Astrocyte (in vitro differentiated cells and primary cell): ENCODE data around the gene DYSF. TPM values are rescaled to one million over a fixed set of nuclear protein-coding genes. Genes with fewer than 3 reads are reported as not detected.
A peak's percentile ranks its signal among the peaks of the same experiment; 100 is the strongest.

ENCODE experiments used
- DNase-seq: peaks from one replicate; pipeline ENCODE4 v3.0.0-alpha.2; 2010; ENCODE audit warnings: low read depth
- FAIRE-seq: peaks from 2 replicates; lab custom pipeline; 2011; peaks lifted over from hg19 to GRCh38; lab: Jason Lieb, UNC
- H2AFZ ChIP-seq: 2 replicates; pipeline ENCODE4 v1.6.0; 2012; ENCODE audit warnings: low read depth, low read length, inconsistent platforms
- H3K27ac ChIP-seq: 2 replicates; pipeline ENCODE4 v1.5.1; 2011; ENCODE audit warnings: low read depth, low read length, inconsistent platforms
- H3K27me3 ChIP-seq: 2 replicates; pipeline ENCODE4 v1.6.0; 2011; ENCODE audit warnings: low read length, inconsistent platforms; ENCODE audit not compliant: insufficient read depth
- H3K36me3 ChIP-seq: 2 replicates; pipeline ENCODE4 v1.5.1; 2011; ENCODE audit warnings: low read length, inconsistent platforms; ENCODE audit not compliant: insufficient read depth
- H3K4me1 ChIP-seq: 2 replicates; pipeline ENCODE4 v1.5.1; 2011; ENCODE audit warnings: low read length, inconsistent platforms; ENCODE audit not compliant: insufficient read depth
- H3K4me2 ChIP-seq: 2 replicates; pipeline ENCODE4 v1.6.0; 2012; ENCODE audit warnings: low read length, inconsistent platforms
- H3K4me3 ChIP-seq: 2 replicates; pipeline ENCODE4 v1.5.1; 2011; ENCODE audit warnings: low read depth, mild to moderate bottlenecking, low read length, inconsistent platforms; ENCODE audit not compliant: insufficient read depth
- H3K79me2 ChIP-seq: 2 replicates; pipeline ENCODE4 v1.6.0; 2012; ENCODE audit warnings: mild to moderate bottlenecking, low read length, inconsistent platforms; ENCODE audit not compliant: insufficient read depth
- H3K9ac ChIP-seq: 2 replicates; pipeline ENCODE4 v1.6.0; 2012; ENCODE audit warnings: mild to moderate bottlenecking, low read length, inconsistent platforms
- H3K9me3 ChIP-seq: 2 replicates; pipeline ENCODE4 v1.5.1; 2012; ENCODE audit warnings: low read depth, mild to moderate bottlenecking, low read length, inconsistent platforms; ENCODE audit not compliant: insufficient read depth
- H4K20me1 ChIP-seq: 2 replicates; pipeline ENCODE4 v1.6.0; 2012; ENCODE audit warnings: low read length, inconsistent platforms; ENCODE audit not compliant: insufficient read depth
- H3K27ac Mint-ChIP-seq: one replicate; pipeline ENCODE4 v1.8.0; 2021; ENCODE audit warnings: mild to moderate bottlenecking, mixed read lengths; ENCODE audit not compliant: unreplicated experiment
- H3K27me3 Mint-ChIP-seq: one replicate; pipeline ENCODE4 v1.8.0; 2021; ENCODE audit warnings: low read depth, mixed read lengths; ENCODE audit not compliant: unreplicated experiment
- H3K36me3 Mint-ChIP-seq: one replicate; pipeline ENCODE4 v1.8.0; 2021; ENCODE audit warnings: low read depth, mixed read lengths; ENCODE audit not compliant: unreplicated experiment
- H3K4me1 Mint-ChIP-seq: one replicate; pipeline ENCODE4 v1.8.0; 2021; ENCODE audit warnings: low read depth, mixed read lengths; ENCODE audit not compliant: unreplicated experiment
- H3K4me3 Mint-ChIP-seq: one replicate; pipeline ENCODE4 v1.8.0; 2021; ENCODE audit warnings: mild to moderate bottlenecking, moderate library complexity, mixed read lengths; ENCODE audit not compliant: unreplicated experiment
- H3K9me3 Mint-ChIP-seq: one replicate; pipeline ENCODE4 v1.8.0; 2021; ENCODE audit warnings: mild to moderate bottlenecking, mixed read lengths; ENCODE audit not compliant: unreplicated experiment
- EZH2 ChIP-seq: IDR thresholded peaks from 2 replicates; pipeline ENCODE4 v1.6.1; 2012; ENCODE audit warnings: mild to moderate bottlenecking, low read length, inconsistent platforms; ENCODE audit not compliant: insufficient read depth
- total RNA-seq: library from RNA; stranded (reverse); gene quantifications from 2 replicates; pipeline ENCODE4 v1.2.1, GENCODE V29; 2021
- TF ChIP-seq, protein P1 (sequence below): IDR thresholded peaks from 2 replicates; pipeline ENCODE4 v1.5.1; 2011; ENCODE audit warnings: low read depth, mild to moderate bottlenecking, inconsistent platforms, low read length, moderate library complexity; ENCODE audit not compliant: insufficient read depth

The DYSF gene
- total RNA-seq, 1 donor from 2014 or later, result 123 TPM

DNA sequence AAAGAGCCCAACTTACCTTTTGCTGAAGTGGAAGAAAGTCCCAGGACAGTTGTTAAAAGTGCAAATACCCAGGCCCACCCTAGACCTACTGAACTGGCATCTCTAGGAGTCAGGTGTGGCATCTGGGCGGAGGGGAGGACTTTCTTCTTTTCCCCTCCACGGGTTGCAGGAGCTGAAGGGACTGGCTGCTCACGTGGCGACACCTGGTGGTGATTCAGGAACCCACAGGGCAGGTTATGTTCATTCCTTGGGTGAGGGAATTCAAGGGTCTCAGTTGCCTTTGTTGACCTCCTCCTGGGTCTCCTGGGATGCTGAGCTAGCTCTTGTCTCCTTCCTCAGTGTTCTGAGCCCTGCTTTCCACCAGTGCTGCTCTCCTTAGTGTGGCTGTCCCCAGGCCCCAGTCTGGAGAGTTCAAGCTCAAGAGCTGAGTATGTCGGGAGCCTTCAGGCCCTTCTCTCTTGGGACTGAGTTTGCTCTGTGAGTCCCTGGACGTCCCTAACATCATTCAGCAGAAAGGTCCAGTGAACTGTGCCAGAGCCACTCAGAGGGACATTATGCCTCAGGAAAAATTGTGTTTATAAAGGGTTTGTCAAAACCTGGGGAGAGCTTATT, 56.9 kb downstream of the DYSF start:
- Histone ChIP-seq H3K27ac (no peak overlapping the region), H3K4me3 (no peak overlapping the region), H3K9me3 (no peaks in the 10 kb centered on the region), H3K4me2 (no peak overlapping the region), H3K4me1 (no peaks in the 10 kb centered on the region), H3K36me3 (no peaks in the 10 kb centered on the region), H3K79me2 (no peaks in the 10 kb centered on the region), H3K9ac (no peak overlapping the region), H2AFZ (no peak overlapping the region), H3K27me3 (no peaks in the 10 kb centered on the region), H4K20me1 (no peaks in the 10 kb centered on the region)
- DNase-seq (peak; percentile 19), FAIRE-seq (no peak)
- H3K4me3 Mint-ChIP-seq, result no peak overlapping the region
- no peak overlapping the region for H3K27ac Mint-ChIP-seq
- peaks cover 41% of the 10 kb centered on the region for H3K36me3 Mint-ChIP-seq
- H3K9me3 Mint-ChIP-seq, result no peaks in the 10 kb centered on the region
- H3K4me1 Mint-ChIP-seq, result peaks cover 7% of the 10 kb centered on the region
- H3K27me3 Mint-ChIP-seq, result peaks cover 7% of the 10 kb centered on the region
- TF ChIP-seq, protein P1, sequence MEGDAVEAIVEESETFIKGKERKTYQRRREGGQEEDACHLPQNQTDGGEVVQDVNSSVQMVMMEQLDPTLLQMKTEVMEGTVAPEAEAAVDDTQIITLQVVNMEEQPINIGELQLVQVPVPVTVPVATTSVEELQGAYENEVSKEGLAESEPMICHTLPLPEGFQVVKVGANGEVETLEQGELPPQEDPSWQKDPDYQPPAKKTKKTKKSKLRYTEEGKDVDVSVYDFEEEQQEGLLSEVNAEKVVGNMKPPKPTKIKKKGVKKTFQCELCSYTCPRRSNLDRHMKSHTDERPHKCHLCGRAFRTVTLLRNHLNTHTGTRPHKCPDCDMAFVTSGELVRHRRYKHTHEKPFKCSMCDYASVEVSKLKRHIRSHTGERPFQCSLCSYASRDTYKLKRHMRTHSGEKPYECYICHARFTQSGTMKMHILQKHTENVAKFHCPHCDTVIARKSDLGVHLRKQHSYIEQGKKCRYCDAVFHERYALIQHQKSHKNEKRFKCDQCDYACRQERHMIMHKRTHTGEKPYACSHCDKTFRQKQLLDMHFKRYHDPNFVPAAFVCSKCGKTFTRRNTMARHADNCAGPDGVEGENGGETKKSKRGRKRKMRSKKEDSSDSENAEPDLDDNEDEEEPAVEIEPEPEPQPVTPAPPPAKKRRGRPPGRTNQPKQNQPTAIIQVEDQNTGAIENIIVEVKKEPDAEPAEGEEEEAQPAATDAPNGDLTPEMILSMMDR, result peak; percentile 86
- TF ChIP-seq EZH2, result no peak

DNA sequence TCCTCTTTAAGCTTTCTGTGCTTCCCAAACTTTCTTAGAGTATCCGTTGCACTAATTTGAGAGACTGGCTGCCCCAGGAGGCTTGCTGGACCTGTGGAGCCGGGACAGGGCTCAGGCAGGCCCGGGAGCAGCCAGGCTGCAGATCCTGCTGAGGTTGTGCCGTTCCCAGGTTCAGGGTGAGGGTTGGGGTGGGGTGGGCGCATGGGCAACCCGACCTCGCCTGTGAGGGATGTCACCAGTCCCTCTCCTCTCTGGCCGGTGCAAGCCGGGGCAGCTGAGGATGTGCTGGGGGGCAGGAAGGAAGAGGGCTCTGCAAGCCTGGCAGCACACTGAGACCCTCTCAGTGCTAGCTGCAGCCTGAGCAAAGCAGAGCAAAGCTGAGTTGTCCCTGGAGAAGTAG, 57.6 kb downstream of the DYSF start:
- peaks cover 3% of the 10 kb centered on the region for H3K4me1 Mint-ChIP-seq
- Histone ChIP-seq H3K27ac (no peak overlapping the region), H3K4me1 (no peaks in the 10 kb centered on the region), H3K9ac (no peak overlapping the region), H3K27me3 (no peaks in the 10 kb centered on the region), H2AFZ (no peak overlapping the region), H4K20me1 (no peaks in the 10 kb centered on the region), H3K36me3 (no peaks in the 10 kb centered on the region), H3K4me2 (no peak overlapping the region), H3K9me3 (no peaks in the 10 kb centered on the region), H3K79me2 (no peaks in the 10 kb centered on the region), H3K4me3 (no peak overlapping the region)
- no peak overlapping the region for H3K27ac Mint-ChIP-seq
- DNase-seq, result no peak
- H3K27me3 Mint-ChIP-seq, result peaks cover 5% of the 10 kb centered on the region
- no peaks in the 10 kb centered on the region for H3K9me3 Mint-ChIP-seq
- H3K36me3 Mint-ChIP-seq, result peaks cover 39% of the 10 kb centered on the region
- FAIRE-seq, result no peak
- no peak for TF ChIP-seq EZH2
- TF ChIP-seq, protein P1, result no peak
- no peak overlapping the region for H3K4me3 Mint-ChIP-seq

DNA sequence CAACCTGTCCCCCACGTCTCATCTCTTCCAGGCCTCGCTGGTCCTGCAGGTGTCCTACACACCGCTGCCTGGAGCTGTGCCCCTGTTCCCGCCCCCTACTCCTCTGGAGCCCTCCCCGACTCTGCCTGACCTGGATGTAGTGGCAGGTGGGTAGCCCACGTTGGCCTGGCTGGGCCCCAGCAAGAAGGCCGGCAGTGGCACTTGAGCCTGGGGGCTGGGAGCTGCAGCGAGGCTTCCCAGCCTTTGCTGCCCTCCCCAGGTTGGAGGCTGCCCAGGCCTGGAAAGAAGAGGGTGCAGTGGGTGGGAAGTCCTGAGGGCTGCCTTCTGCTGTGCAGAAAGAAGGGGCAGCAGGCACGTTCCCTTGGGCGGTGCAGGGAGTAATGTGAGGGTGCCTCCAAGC, 58.4 kb downstream of the DYSF start:
- Mint-ChIP-seq H3K36me3 (peaks cover 42% of the 10 kb centered on the region), H3K9me3 (peaks cover 2% of the 10 kb centered on the region), H3K27me3 (peaks cover 5% of the 10 kb centered on the region), H3K4me1 (peaks cover 1% of the 10 kb centered on the region), H3K27ac (no peak overlapping the region), H3K4me3 (no peak overlapping the region)
- no peaks in the 10 kb centered on the region for H4K20me1 ChIP-seq
- H3K4me2 ChIP-seq, result no peak overlapping the region
- H3K9me3 ChIP-seq, result no peaks in the 10 kb centered on the region
- no peak overlapping the region for H3K4me3 ChIP-seq
- H2AFZ ChIP-seq, result no peak overlapping the region
- no peak overlapping the region for H3K9ac ChIP-seq
- H3K36me3 ChIP-seq, result no peaks in the 10 kb centered on the region
- DNase-seq (no peak), FAIRE-seq (no peak)
- peaks cover 2% of the 10 kb centered on the region for H3K27me3 ChIP-seq
- no peak overlapping the region for H3K27ac ChIP-seq
- H3K4me1 ChIP-seq, result no peaks in the 10 kb centered on the region
- H3K79me2 ChIP-seq, result no peaks in the 10 kb centered on the region
- TF ChIP-seq EZH2, result no peak
- TF ChIP-seq, protein P1, result no peak
